Glomerular visceral epithelial cell (primary cell): ENCODE results near the gene TEDDM1.

Source experiments
- DNase-seq: peaks from one replicate; pipeline ENCODE4 v3.0.0-alpha.2; 2016; ENCODE audit errors: extremely low spot score

Gene TEDDM1

DNA sequence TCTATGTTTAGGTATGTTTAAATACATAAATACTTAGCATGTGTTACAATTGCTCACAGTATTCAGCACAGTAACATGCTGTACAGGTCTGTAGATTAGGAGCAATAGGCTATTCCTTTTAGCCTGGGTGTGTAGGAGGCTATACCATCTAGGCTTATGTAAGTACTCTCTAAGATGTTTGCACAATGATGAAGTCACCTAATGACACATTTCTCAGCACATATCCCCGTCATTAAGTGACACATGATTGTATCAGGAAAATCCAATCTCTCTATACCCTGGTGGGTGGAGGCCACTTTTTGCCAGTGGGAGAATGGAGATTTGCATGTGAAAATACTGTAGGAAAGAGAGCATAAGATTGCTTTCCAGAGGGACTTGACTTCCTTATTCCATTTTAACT is 5.5 kb upstream of the TEDDM1 start:
- DNase-seq, result no peak

DNA sequence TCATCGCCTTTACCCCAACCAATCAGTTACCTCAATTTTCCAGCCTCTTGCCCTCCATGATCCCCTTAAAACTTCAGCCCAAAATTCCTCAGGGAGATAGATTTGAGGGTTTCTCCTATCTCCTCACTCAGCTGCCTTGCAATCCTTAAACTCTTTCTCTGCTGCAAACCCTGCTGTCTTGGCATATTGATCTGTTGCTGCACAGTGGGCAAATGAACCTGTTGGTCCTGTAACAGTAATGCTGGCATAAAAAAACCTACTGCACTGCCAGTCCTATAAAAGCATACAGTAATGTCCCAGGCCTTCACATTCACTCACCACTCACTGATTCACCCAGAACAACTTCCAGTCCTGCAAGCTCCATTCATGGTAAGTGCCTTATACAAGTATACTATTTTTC is 5.1 kb upstream of the TEDDM1 start:
- no peak for DNase-seq

DNA sequence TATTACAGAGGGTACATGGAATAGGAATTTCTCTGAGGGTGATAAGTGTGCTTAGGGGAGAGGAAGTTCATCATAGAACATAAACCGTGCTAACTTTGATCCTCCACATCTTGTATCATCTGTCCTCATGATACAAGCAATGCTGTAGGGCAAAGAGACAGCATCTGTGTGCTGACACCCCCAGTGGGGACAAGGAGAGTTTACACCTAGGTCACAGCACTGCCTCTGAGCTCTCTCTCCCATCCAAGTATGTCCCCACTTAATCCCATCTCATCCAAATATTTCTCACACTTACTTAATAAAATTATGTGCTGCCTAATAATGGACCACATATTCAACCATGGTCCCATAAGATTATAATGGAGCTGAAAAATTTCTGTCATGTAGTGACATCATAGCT is 4.3 kb upstream of the TEDDM1 start:
- no peak for DNase-seq

DNA sequence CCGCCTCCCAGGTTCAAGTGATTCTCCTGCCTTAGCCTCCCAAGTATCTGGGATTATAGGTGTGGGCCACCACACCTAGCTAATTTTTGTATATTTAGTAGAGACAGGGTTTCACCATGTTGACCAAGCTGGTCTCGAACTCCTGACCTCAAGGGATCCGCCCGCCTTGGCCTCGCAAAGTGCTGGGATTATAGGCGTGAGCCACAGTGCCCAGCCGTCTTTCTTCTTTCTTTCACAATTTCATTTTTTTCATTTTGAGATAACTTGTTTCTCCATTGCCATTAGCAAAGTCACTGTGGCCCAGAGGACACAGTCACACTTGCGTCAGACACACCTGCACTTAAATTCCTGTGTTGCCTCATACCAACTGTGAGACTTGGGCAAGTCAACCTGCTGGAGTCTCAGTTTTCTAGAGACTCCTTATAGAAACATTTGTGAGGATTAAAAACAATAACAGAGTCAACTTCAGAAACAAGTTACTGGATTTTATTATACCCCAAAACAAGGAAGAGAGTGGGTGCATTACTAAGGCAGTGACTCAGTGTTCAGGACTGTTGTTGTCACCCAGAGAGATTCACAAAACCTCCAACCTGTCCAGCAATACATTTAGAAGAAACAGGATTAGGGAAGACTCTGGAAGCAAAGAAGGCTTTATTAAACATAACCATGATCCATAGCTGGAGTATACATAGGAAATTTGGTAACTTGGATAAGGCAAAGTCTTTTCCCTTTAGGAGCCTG is 2.6 kb downstream of the TEDDM1 start:
- DNase-seq, result no peak

DNA sequence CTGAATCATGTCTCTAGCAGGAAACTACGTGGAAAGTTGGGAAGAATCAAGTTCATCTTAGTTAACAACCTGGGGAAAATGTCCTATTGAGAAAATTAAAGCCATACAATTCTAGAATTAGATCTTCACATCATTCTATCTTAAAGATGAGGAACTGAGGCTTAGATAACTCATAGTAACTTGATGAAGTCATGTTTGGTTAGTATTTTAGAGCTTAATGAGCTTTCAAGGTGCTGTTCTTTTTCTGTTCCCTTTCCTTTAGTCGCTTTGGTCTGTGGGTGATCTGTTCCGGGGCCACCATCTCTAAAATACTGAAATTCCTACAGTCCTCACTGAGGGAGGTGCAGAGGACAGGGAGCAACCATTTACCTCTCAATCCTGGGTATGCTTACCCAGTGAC is 4.6 kb downstream of the TEDDM1 start:
- no peak for DNase-seq

DNA sequence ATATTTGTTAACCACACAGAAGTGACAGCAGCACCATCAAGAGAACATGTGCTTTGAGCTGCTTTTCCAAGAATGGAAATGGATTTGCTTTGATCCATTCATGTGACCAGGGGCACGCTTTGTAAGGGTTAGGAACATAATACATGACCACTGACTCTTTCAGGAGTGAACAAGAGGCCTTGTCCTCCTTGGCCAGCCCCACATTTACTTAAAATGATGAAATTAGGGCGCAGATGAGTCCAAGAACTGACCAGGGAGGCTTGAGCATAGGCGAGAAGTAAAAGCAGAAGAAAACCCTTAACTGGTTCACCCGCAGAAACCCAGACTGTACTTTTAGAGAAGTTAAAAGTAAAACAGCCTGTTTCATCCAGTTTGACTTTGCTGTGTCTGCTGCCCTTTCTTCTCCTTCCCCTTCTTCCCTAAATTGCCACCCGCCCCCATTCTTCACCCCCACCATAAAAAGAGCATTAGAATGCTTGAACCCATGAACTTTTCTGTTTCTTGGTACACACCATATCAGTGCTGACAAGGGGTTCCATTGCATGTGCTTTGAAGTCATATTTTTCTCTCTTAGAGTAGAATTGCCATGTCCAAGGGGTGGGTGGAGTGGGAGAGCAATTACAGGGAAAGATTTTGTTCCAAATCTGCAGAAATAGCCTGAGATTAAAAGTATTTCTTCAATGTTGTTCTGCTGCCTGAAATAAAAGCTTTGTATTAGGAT is 6.3 kb downstream of the TEDDM1 start:
- no peak for DNase-seq

DNA sequence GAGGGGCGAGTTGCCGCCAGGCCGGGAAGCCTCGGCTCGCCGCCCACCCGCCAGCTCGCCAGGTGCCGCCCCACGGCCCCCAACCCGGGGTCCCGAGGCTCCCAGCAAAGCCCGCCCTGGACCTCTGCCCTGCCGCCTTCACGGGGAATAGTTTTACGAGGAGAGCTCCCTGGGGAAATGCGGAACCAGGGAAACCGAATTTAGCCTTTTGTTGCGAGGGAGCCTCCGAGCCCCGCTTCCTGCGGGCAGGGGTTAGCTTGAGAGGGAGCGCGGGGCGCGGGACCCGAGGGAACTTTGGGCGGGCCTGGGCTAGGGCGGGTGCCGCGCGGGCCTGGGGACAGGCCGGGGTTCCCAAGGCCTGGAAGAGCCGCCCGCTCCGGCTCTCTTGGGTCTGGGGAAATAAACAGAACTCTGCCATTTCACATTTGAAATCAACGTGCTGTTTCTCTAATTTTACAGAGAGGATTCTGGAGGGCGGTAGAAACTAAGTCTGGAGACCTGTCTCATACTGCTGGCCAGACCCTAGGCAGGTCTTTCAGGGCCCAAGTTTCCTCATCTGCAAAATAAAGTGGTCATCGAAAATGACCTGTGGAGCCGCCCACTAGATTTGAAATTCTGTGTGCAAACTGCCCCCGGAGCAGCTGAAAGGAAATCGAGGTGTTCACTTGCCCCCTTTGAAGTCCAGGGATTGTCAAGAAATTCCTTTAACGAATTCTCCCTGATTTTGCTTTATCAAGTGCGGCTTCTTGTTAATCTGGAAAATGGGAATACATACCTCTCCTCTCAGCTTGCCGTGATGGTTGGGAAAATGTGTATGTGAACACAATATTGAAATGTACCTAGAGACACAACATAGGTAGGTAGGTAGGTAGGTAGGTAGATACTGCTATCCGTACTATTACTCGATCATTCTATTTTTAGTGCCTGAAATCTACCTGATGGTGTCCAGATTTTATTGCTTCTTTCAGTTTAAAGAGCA is 8.1 kb downstream of the TEDDM1 start:
- no peak for DNase-seq

DNA sequence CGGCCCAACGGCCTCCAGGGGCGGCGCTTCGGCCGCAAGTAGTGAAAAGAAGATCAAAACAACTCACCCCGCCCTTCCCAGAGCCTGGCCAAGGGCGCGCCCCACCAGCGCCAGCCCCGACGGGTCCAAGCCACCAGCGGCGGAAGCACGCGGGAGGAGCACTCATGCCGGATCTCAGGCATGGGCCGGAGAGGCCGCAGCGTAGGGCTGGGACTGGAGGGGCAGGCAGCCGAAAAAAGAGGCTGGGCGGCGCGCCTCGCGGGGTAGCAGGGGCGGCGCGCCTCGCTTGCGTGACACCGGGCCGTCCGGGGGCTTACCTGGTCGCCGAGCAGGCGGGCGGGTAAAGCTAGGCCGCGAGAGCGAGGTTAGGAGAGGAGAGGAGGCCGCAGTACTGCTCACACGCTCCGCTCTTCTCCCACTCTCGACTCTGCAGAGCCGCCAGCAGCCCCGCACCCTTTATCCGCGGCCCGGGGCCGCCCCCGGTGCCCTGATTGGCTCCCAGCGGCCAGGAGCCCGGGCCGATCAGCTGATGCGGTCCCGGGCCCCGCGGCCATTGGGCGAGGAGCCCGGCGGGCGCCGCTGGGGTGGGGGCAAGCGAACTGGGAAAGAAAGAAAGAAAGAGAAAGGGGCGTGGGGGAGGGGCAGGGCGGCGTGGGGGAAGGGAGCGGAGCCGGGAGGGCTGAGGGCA is 9.0 kb downstream of the TEDDM1 start, which contains the start of gene GLUL:
Gene GLUL (minus strand): TSS at position 429 of the 688 bp plus-strand sequence. CDS start 3,053 bp downstream, outside the sequence.
- DNase-seq, result peak; percentile 80

DNA sequence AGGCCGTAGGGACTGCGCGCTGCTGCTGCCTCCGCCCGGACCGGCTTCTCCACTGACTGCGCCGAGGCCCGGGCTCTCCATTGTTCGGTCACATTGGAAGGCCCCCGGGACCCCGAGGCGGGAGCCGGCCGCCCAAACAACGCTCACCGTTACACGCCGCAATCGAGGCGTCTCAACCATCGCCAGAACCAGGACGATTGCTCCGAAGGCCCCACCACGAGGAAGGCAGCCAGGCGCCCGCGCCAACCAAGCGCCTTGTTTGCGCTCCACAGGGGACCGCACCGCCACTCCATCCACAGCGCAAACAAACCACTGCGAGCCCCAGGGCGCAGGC is 9.5 kb downstream of the TEDDM1 start:
- DNase-seq, result no peak

DNA sequence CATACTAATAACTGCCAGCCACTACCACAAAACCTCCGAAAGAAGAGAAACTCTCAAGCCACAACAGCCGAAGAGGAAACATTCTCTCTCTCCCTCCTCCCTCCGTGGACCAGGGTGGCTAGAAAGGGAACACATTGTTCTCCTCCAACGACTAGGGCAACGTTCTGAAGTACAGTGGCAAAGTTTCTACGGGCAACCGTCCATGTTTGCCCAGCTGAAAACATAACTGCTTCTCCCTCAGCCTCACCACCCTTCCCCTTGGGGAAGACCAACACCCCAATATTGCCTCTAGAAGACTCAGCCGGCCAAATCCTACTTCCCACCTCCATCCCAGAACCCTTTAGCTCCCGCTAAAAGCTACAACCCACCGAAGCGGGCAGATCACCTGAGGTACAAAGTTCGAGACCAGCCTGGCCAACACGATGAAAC is 10.8 kb downstream of the TEDDM1 start:
- DNase-seq, result no peak

DNA sequence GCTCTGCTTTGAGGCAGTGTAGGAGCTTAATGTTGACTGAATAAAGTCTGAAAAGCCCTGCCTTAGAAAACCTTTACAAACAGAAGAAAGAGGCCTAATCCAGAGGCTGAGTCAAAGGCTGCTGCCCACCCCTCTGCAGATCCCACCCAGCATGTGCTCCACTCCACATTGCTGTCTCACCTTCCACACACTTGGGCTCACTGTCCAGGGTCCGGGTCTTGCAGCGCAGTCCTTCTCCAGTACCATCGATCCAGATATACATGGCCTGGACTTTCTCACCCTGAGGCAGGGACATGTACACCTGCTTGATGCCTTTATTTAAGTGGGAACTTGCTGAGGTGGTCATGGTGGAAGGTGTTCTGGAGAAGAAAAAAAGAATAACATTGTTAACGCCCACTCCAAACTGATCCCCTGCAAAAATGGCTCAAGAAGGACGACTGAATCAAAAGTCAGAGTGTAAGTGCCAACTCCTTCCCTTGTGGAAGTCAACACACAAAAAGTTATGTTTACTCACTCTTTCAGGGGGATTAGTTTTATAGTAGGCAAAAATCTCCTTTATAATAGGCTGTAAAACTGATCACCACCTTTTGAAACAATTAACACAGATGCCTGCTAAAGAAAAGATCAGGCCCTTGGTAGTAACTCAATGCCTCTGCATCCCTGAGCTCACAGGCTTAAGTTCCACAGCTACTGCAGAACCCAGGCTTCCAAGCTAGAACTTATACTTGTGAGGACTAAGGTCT is 11.9 kb downstream of the TEDDM1 start:
- DNase-seq, result no peak

DNA sequence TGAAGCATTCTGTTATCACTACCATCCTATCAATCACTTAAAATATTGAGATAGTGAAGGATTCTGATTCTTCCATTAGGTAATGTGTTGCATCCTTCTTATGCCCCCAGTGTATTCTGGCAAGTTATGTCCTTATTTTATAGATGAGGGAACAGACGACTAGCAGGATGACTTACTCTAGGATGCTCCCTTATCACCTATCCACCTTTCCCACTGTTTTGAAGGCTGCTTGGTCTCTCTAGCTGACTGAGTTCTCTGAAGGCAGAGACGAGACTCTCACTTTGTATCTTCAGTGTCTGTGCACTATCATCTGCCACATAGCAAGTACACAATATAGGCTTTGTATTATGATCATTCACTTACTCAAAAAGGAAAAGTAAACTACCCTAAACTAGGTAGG is 12.9 kb downstream of the TEDDM1 start:
- DNase-seq, result no peak

DNA sequence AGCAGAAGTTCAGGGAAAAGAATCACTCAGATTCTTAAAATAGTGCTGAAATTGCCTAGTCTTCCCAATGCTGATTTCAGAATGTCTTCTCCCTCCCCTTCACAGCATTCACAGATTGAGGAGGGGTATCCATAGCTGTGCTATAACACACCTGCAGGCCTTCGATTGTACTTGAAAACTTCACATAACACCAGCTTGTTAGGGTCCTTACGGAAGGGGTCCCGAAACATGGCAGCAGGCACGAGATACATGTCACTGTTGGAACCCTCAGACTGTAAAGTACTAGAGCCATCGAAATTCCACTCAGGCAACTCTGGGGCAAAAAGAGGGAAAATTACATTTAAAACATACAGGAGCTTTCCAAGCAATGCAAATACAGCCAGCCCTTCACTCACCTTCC is 13.5 kb downstream of the TEDDM1 start:
- DNase-seq, result no peak

DNA sequence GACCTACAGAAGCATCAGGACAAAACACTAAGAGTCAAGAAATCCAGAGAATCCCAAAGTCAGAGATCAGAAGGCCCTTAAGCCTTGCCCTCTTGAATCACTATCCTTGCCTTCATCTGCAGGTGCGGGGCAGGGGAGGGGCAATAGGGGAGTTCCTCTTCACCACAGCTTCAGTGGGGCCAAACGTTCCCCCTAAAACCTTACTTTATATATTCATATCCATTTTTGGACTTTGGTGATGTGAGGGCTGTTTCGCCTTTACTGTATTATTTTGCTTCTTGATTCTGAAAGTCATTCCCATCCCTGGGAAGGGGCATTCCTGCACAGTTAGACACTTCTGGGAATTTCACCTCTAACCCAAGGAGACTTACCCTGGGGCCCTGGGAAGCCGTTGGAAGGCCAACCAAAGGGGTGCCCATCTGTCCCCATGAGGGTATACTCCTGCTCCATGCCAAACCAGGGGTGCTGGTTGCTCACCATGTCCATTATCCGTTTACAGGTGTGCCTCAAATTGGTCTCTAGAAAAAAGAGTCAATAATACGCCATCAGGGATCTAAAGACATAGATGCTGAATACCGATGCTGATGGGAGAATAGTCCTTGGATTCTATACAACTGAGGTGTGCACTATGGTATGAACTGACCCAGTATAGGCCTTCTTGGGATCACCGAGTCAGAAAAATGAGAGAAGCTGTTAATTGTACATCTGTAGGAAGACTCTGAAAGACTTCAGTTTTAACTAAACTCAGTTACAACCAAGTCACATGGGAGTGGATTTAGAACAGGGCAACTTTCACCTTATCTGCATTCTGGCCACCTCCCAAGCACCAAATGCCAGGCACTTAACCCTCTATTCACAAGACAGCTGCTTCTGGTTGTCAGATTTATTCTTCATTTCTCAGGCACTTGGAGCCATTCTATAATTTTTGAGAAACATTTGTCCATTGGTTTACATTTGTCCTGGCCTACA is 14.3 kb downstream of the TEDDM1 start:
- no peak for DNase-seq

DNA sequence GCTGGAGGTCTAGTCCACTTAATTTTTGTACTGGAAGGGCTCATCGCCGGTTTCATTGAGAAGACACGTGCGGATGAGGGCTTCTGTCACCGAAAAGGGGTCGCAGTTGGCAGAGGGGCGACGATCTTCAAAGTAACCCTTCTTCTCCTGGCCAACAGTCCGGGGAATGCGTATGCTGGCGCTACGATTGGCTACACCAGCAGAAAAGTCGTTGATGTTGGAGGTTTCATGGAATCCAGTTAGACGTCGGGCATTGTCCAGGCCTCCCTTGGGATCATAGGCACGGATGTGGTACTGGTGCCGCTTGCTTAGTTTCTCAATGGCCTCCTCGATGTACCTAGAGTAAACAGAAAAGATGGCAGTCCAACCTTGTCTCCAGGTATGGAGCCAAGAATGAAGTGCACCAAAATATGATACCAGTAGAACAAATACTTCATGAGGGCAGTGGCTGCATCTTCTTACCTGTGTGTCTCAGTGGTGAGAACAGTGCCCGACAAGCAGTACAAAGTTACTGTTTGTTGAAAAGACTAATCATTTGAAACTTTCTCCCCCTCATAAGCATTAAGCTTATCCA is 16.0 kb downstream of the TEDDM1 start:
- DNase-seq, result no peak

DNA sequence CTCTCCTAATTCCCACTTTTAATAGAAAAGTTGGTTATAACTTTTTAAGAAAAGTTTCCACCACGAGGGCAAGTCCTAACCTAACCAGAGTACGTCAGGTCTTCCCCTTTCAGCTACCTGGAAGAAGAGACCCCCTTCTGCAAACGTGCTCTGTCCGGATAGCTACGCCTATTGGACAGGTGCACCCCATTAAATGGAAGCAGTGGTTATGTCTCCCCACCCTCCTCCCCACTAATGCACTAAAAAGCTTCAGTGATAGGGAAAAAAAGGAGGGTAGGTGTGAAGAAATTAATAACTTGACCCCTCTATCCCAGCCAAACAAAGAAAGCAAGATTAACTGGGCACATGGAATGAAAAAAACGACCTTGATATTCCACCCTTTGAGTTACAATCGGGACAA is 16.5 kb downstream of the TEDDM1 start:
- DNase-seq, result no peak

DNA sequence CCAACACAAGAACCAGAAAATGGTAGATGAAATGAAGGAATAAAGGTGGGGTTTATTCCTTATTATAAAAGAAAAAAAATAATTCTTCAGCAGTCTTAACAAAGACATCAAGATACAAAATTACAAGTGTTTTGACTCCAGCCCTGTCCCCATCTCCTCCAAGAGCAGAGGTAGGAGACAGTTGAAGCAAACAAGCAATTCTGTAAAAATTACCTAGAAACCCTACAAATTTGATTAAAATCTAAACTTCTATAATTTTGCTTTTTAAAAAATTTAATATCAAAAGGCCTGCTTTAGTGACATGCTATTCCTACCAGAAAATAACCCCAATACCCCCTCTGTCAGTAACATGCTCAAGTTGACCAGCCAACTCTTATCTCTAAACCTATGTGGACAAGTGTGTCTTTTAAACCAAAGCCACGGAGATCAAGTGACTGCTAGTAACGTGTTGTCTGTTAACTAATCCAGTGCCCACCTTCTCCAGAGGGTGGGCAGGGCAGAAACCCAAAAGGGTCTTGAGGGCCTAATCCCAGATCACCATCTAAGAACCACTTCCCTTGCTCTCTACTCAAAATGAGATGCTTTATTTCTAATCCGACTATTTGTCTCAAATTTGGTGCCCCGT is 17.3 kb downstream of the TEDDM1 start:
- DNase-seq, result no peak

DNA sequence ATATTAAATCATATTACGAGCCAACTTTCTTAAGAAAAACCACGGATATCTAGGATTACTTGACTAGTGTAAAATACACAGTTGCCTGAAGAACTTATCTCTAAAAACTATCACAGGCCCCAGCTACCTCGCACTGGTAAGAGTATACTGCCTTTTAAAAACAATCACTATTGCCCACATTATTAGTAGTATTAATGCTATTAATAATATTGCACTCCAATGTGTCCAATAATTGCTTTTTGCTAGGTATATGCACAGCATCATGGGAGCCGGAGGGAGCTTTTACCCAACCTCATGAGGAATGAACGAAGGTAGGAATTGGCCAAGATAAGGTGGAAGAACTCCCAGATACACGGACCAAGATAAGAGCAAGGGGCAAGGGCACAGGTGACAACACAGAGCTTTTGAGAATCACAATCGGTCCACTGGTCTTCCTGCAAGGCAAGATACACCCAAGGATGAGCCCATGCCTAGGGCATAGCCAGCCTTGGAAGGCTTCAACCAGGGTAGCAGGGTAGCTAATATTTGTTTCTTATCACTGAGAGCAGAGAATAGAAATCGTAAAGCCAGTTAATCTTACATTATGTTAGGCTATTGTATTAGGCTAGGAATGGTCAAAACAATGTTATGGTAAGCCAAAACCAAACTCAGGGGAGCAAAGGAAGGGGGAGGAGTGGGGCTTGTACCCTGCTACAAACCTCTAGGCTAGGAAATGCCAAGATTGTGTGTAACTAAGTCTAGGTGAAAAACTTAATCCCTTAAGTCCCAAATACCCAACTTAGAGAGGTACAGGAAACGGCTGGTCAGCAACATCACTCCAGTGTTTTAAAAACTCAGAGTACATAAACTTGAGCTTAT is 18.3 kb downstream of the TEDDM1 start:
- no peak for DNase-seq
